IMR-90 (cell line): ENCODE measurements around the gene COPZ1. TPM values are rescaled to one million over a fixed set of nuclear protein-coding genes. Genes with fewer than 3 reads are reported as not detected.

ENCODE experiments used
- ATAC-seq: fragments of 200-7000 bp; cut with Tn5 transposase; 2 replicates; pipeline ENCODE4 v1.9.1; 2020; ENCODE audit warnings: low read depth, mild to moderate bottlenecking, moderate library complexity
- BruUV-seq: library from RNA; stranded (reverse); fragments of 400-500 nt; replicated peaks from 2 replicates; lab custom pipeline; 2021; lab: Mats Ljungman, UMichigan
- CTCF ChIA-PET: fragments of 300-600 bp; formaldehyde crosslinking; extraction: SDS; loops from one replicate; lab custom pipeline; 2021; ENCODE audit warnings: antibody characterized with exemption; lab: Yijun Ruan, JAX
- POLR2A ChIA-PET: fragments of 300-600 bp; sonication (Branson Sonifier 250); formaldehyde crosslinking; loops from one replicate; lab custom pipeline; 2022; ENCODE audit warnings: antibody characterized with exemption; ENCODE audit not compliant: unreplicated experiment; lab: Charles Lee
- DNase-seq: peaks from one replicate; pipeline ENCODE4 v3.0.0; 2013
- H2AFZ ChIP-seq: replicated peaks from 2 replicates; pipeline ENCODE3; 2013; ENCODE audit warnings: low read length, mild to moderate bottlenecking; ENCODE audit not compliant: poor library complexity
- H2AK5ac ChIP-seq: 2 replicates; pipeline ENCODE4 v1.6.1; 2013; ENCODE audit warnings: low read depth, low read length, inconsistent platforms
- H2AK9ac ChIP-seq: replicated peaks from 2 replicates; pipeline ENCODE3; 2013; ENCODE audit warnings: mild to moderate bottlenecking, low read depth, low read length, moderate library complexity; ENCODE audit not compliant: poor library complexity
- H2BK120ac ChIP-seq: 2 replicates; pipeline ENCODE4 v1.6.1; 2013; ENCODE audit warnings: low read depth, low read length, inconsistent platforms
- H2BK15ac ChIP-seq: 3 replicates; pipeline ENCODE4 v1.6.1; 2013; ENCODE audit warnings: low read depth, low read length, inconsistent platforms
- H2BK20ac ChIP-seq: 2 replicates; pipeline ENCODE4 v1.6.1; 2013; ENCODE audit warnings: low read depth, mild to moderate bottlenecking, inconsistent platforms, low read length, moderate library complexity
- H2BK5ac ChIP-seq: 2 replicates; pipeline ENCODE4 v1.6.1; 2013; ENCODE audit warnings: mild to moderate bottlenecking, low read depth, low read length, inconsistent platforms; ENCODE audit not compliant: poor library complexity, severe bottlenecking
- H3K14ac ChIP-seq: replicated peaks from 2 replicates; pipeline ENCODE4 v1.6.1; 2013; ENCODE audit warnings: low read depth, low read length, inconsistent platforms
- H3K18ac ChIP-seq: 2 replicates; pipeline ENCODE4 v1.6.1; 2013; ENCODE audit warnings: low read depth, low read length, control low read depth
- H3K23ac ChIP-seq: 2 replicates; pipeline ENCODE4 v1.6.1; 2013; ENCODE audit warnings: low read depth, low read length, inconsistent platforms
- H3K27ac ChIP-seq: 2 replicates; pipeline ENCODE4 v1.5.1; 2013; ENCODE audit warnings: mild to moderate bottlenecking, control low read depth, low read length; ENCODE audit not compliant: insufficient read depth
- H3K27me3 ChIP-seq: 2 replicates; pipeline ENCODE4 v1.6.1; 2013; ENCODE audit warnings: low read length; ENCODE audit not compliant: control insufficient read depth, insufficient read depth
- H3K36me3 ChIP-seq: 2 replicates; pipeline ENCODE4 v1.6.1; 2013; ENCODE audit warnings: low read length, mixed read lengths; ENCODE audit not compliant: control insufficient read depth, insufficient read depth
- H3K4ac ChIP-seq: 2 replicates; pipeline ENCODE4 v1.6.1; 2013; ENCODE audit warnings: low read depth, low read length, inconsistent platforms
- H3K4me1 ChIP-seq: 2 replicates; pipeline ENCODE4 v1.6.1; 2013; ENCODE audit warnings: low read length, mixed read lengths; ENCODE audit not compliant: control insufficient read depth, insufficient read depth
- H3K4me2 ChIP-seq: 2 replicates; pipeline ENCODE4 v1.6.1; 2013; ENCODE audit warnings: low read depth, mild to moderate bottlenecking, control low read depth, low read length, moderate library complexity
- H3K4me3 ChIP-seq: 2 replicates; pipeline ENCODE4 v1.5.1; 2013; ENCODE audit warnings: low read depth, mild to moderate bottlenecking, control low read depth, low read length, moderate library complexity; ENCODE audit not compliant: insufficient read depth
- H3K56ac ChIP-seq: 2 replicates; pipeline ENCODE4 v1.6.1; 2013; ENCODE audit warnings: low read length, inconsistent platforms; ENCODE audit not compliant: insufficient read depth; ENCODE audit errors: extremely low read depth
- H3K79me1 ChIP-seq, 2 experiments: 2 replicates each; pipeline ENCODE4 v1.6.1; 2013; ENCODE audit warnings: low read length in 2 of 2, inconsistent platforms in 1 of 2, low read depth in 1 of 2
- H3K9ac ChIP-seq: 2 replicates; pipeline ENCODE4 v1.6.1; 2013; ENCODE audit warnings: low read depth, low read length, control low read depth
- H3K9me1 ChIP-seq: 2 replicates; pipeline ENCODE4 v1.6.1; 2013; ENCODE audit warnings: low read length, inconsistent platforms; ENCODE audit not compliant: insufficient read depth
- H3K9me3 ChIP-seq: 2 replicates; pipeline ENCODE4 v1.6.1; 2013; ENCODE audit warnings: low read length; ENCODE audit not compliant: control insufficient read depth, insufficient read depth
- H4K20me1 ChIP-seq: 2 replicates; pipeline ENCODE4 v1.6.1; 2013; ENCODE audit warnings: low read length, inconsistent platforms; ENCODE audit not compliant: insufficient read depth
- H4K5ac ChIP-seq: 2 replicates; pipeline ENCODE4 v1.6.1; 2013; ENCODE audit warnings: mild to moderate bottlenecking, low read depth, low read length, control low read depth
- H4K8ac ChIP-seq, 2 experiments: 2 replicates each; pipeline ENCODE4 v1.6.1; 2013; ENCODE audit warnings: low read depth in 2 of 2, low read length in 2 of 2, control low read depth in 1 of 2, inconsistent platforms in 1 of 2
- H4K91ac ChIP-seq: 2 replicates; pipeline ENCODE4 v1.6.1; 2013; ENCODE audit warnings: low read depth, low read length, inconsistent platforms; ENCODE audit not compliant: insufficient read depth
- BHLHE40 ChIP-seq: fragments of 150-350 bp; IDR thresholded peaks from 2 replicates; pipeline ENCODE4 v1.6.1; 2016; ENCODE audit warnings: mild to moderate bottlenecking, low read depth, low read length
- CEBPB ChIP-seq: IDR thresholded peaks from 2 replicates; pipeline ENCODE4 v1.6.1; 2012; ENCODE audit warnings: low read depth, low read length, improper control_type of control experiment
- CHD1 ChIP-seq: IDR thresholded peaks from 2 replicates; pipeline ENCODE4 v1.6.1; 2012; ENCODE audit warnings: low read depth, low read length, improper control_type of control experiment
- CTCF ChIP-seq: conservative IDR thresholded peaks from 2 replicates; pipeline ENCODE4 v1.5.1; 2012; ENCODE audit warnings: mild to moderate bottlenecking, low read depth, low read length, improper control_type of control experiment
- ELK1 ChIP-seq: fragments of 150-350 bp; IDR thresholded peaks from 2 replicates; pipeline ENCODE4 v1.6.1; 2016; ENCODE audit warnings: low read depth, mild to moderate bottlenecking, low read length, moderate library complexity, borderline replicate concordance
- FOS ChIP-seq: fragments of 150-350 bp; IDR thresholded peaks from 2 replicates; pipeline ENCODE4 v1.6.1; 2016; ENCODE audit warnings: low read depth, low read length
- MAFK ChIP-seq: IDR thresholded peaks from 2 replicates; pipeline ENCODE4 v1.6.1; 2012; ENCODE audit warnings: low read depth, low read length, improper control_type of control experiment
- MAZ ChIP-seq: IDR thresholded peaks from 2 replicates; pipeline ENCODE4 v1.6.1; 2012; ENCODE audit warnings: low read depth, mild to moderate bottlenecking, low read length, improper control_type of control experiment, moderate library complexity, borderline replicate concordance
- MXI1 ChIP-seq: IDR thresholded peaks from 2 replicates; pipeline ENCODE4 v1.6.1; 2012; ENCODE audit warnings: low read depth, mild to moderate bottlenecking, low read length, moderate library complexity, borderline replicate concordance
- NFE2L2 ChIP-seq: fragments of 150-350 bp; IDR thresholded peaks from 2 replicates; pipeline ENCODE4 v1.6.1; 2016; ENCODE audit warnings: low read depth, mild to moderate bottlenecking, low read length
- POLR2A ChIP-seq: IDR thresholded peaks from 2 replicates; pipeline ENCODE4 v1.6.1; 2012; ENCODE audit warnings: mild to moderate bottlenecking, low read depth, low read length
- RAD21 ChIP-seq: IDR thresholded peaks from 2 replicates; pipeline ENCODE4 v1.6.1; 2012; ENCODE audit warnings: low read length, improper control_type of control experiment
- RCOR1 ChIP-seq: IDR thresholded peaks from 2 replicates; pipeline ENCODE4 v1.6.1; 2012; ENCODE audit warnings: mild to moderate bottlenecking, low read length, improper control_type of control experiment; ENCODE audit not compliant: insufficient replicate concordance
- RFX5 ChIP-seq: IDR thresholded peaks from 2 replicates; pipeline ENCODE4 v1.8.0; 2012; ENCODE audit warnings: low read depth, mild to moderate bottlenecking, low read length, moderate library complexity
- SMC3 ChIP-seq: fragments of 150-350 bp; IDR thresholded peaks from 2 replicates; pipeline ENCODE4 v1.6.1; 2016; ENCODE audit warnings: low read depth, mild to moderate bottlenecking, antibody characterized with exemption, low read length, moderate library complexity
- USF2 ChIP-seq: fragments of 150-350 bp; IDR thresholded peaks from 2 replicates; pipeline ENCODE4 v1.6.1; 2017; ENCODE audit warnings: mild to moderate bottlenecking, antibody characterized with exemption, low read length, low read depth
- WGBS, 2 experiments: methylation state at CpG; one replicate each; pipeline versions ENCODE4 v1.1.5 to v1.1.7; 2013; ENCODE audit warnings: missing lambda C conversion rate in 2 of 2; ENCODE audit not compliant: insufficient read length in 1 of 2; ENCODE audit errors: extremely low coverage in 2 of 2; 5-methylcytosine and 5-hydroxymethylcytosine counted together
- dilution Hi-C: fragments of 300-500 bp; cut with HindIII; formaldehyde crosslinking; loops from one replicate; pipeline ENCODE4 v1.14.3; 2018; ENCODE audit warnings: low sequenced_read_pairs; ENCODE audit not compliant: unreplicated experiment
- in situ Hi-C: fragments of 300-500 bp; cut with MboI; formaldehyde crosslinking; loops from 3 replicates; pipeline ENCODE4 v1.14.3; 2019; ENCODE audit warnings: low sequenced_read_pairs, inconsistent platforms, mixed read lengths
- intact Hi-C: fragments of 100-400 bp; cut with micrococcal nuclease; formaldehyde crosslinking; loops from 2 replicates; pipeline ENCODE4 v1.10.0; 2022
- polyA plus RNA-seq, 3 experiments: library from polyadenylated mRNA; depleted of rRNA; stranded (reverse); fragments of >200 nt; gene quantifications; 2 replicates each; pipeline ENCODE4 v1.2.3, GENCODE V29; 2012; ENCODE audit warnings: low replicate concordance in 1 of 3
- total RNA-seq: library from RNA; depleted of rRNA; stranded (reverse); fragments of >200 nt; gene quantifications from 2 replicates; pipeline ENCODE4 v1.2.3, GENCODE V29; 2012

The COPZ1 gene
- total and polyA plus RNA-seq, 2 of the 4 experiments (the other 2 are of a cell fraction), result 187 to 382 TPM

- peaks cover 42% of the 10 kb centered on the region for H4K20me1 ChIP-seq
- in situ Hi-C loops (no loop called here), dilution Hi-C loops (no loop called here), intact Hi-C loops (loop anchor here (1.0 kb wide), 1 partner anchor 23 kb away; no protein-coding TSS in a partner anchor)
- no peak overlapping the region for H4K91ac ChIP-seq
- ChIA-PET CTCF (interaction anchor here (0.7 to 1.0 kb wide), 3 partner anchors 11 to 155 kb away, joined by 3 read pairs; no protein-coding TSS in a partner anchor), POLR2A (no interaction called here)
- WGBS, 2 experiments, result 100% methylated on average over 1 of the region's 3 CpGs; no CpG with 5 or more reads in 1 of the 2 experiments
- H3K56ac ChIP-seq, result no peak overlapping the region
- no peak overlapping the region for H3K23ac ChIP-seq
- no peaks in the 10 kb centered on the region for H3K9me1 ChIP-seq
- H2BK120ac ChIP-seq, result no peak overlapping the region
- no peak overlapping the region for H4K5ac ChIP-seq
- H3K4ac ChIP-seq, result no peak overlapping the region
- H3K27ac ChIP-seq, result no peak overlapping the region
- H3K9me3 ChIP-seq, result no peaks in the 10 kb centered on the region
- H3K18ac ChIP-seq, result no peak overlapping the region
- H2AK5ac ChIP-seq, result no peak overlapping the region
- ATAC-seq (no peak; the same call in 1 of the 2 replicates), DNase-seq (no peak)
- no peak overlapping the region for H3K14ac ChIP-seq
- no peak overlapping the region for H2BK5ac ChIP-seq
- no TSS peak for BruUV-seq
- no peak overlapping the region for H3K9ac ChIP-seq
- no peak overlapping the region for H2AFZ ChIP-seq
- no peak for TF ChIP-seq MAFK
- no peak for TF ChIP-seq RCOR1
- no peak for TF ChIP-seq CTCF
- no peak for TF ChIP-seq USF2
- no peak for TF ChIP-seq BHLHE40
- TF ChIP-seq RFX5, result no peak
- TF ChIP-seq CEBPB, result no peak
- TF ChIP-seq SMC3, result no peak
- no peak for TF ChIP-seq ELK1
- TF ChIP-seq NFE2L2, result no peak
- no peak for TF ChIP-seq MAZ
- TF ChIP-seq CHD1, result no peak
- no peak for TF ChIP-seq MXI1
- TF ChIP-seq POLR2A, result no peak
- no peak for TF ChIP-seq RAD21
- no peak for TF ChIP-seq FOS
- H3K79me1 ChIP-seq, result peaks cover 13 to 31% of the 10 kb centered on the region in 2 experiments; a peak in 3 of 4 replicates
- H3K4me1 ChIP-seq, result no peaks in the 10 kb centered on the region
- H3K4me2 ChIP-seq, result no peak overlapping the region
- H2AK9ac ChIP-seq, result peak overlapping the region; percentile 33
- H2BK20ac ChIP-seq, result no peak overlapping the region
- no peak overlapping the region for H2BK15ac ChIP-seq
- no peaks in the 10 kb centered on the region for H3K27me3 ChIP-seq
- H3K4me3 ChIP-seq, result no peak overlapping the region
- peaks cover 56% of the 10 kb centered on the region for H3K36me3 ChIP-seq
- H4K8ac ChIP-seq, result no peak overlapping the region; a peak in 1 of 4 replicates
Measured at GRCh38 chr12:54393743-54394142, 68.8 kb downstream of the COPZ1 start.
